ENCODE measurements around the gene FCRL5. TPM values are rescaled to one million over a fixed set of nuclear protein-coding genes. Genes with fewer than 3 reads are reported as not detected.

The FCRL5 gene
- total and polyA plus RNA-seq, 9 of the 15 experiments (the other 6 are each of a cell fraction or from before 2014, with no cell fraction given), result not detected

GRCh38 chr1:157595356-157595755 lies 43.0 kb upstream of the FCRL5 start (continued):
- no peak for TF ChIP-seq ZFP91 (CRISPR knock-in tag; IDR thresholded peaks at IDR 0.05)

GRCh38 chr1:157585984-157586383 lies 33.7 kb upstream of the FCRL5 start:
- Histone ChIP-seq H3K27me3 (ENCODE audit: control insufficient read depth in 2 of 2, insufficient read depth in 2 of 2, low read length in 2 of 2) (peaks cover 0 to 5% of the 10 kb centered on the region in 2 experiments; a peak in 2 of 5 replicates), H3K4me3 (no peak overlapping the region), H3K9ac (ENCODE audit: insufficient read depth in 1 of 2, low read depth in 2 of 2, low read length in 2 of 2) (no peak overlapping the region), H3K79me2 (ENCODE audit: control insufficient read depth, insufficient read depth, low read length) (no peaks in the 10 kb centered on the region), H3K9me3 (replicated peaks; ENCODE audit: control insufficient read depth, insufficient read depth, low read depth, low read length) (no peaks in the 10 kb centered on the region), H3K4me2 (ENCODE audit: insufficient read depth, low read length) (no peak overlapping the region), H2AFZ (ENCODE audit: low read depth, low read length) (no peak overlapping the region), H3K27ac (ENCODE audit: extremely low read depth, low read depth, low read length) (no peak overlapping the region), H3K4me1 (replicated peaks in 1 of 2; ENCODE audit: control insufficient read depth in 2 of 2, insufficient read depth in 2 of 2, low read length in 2 of 2) (no peaks in the 10 kb centered on the region), H4K20me1 (replicated peaks; ENCODE audit: control insufficient read depth, insufficient read depth, low read length) (no peaks in the 10 kb centered on the region), H3K36me3 (ENCODE audit: control insufficient read depth, insufficient read depth, low read length) (no peaks in the 10 kb centered on the region), H3K9me1 (ENCODE audit: control insufficient read depth, insufficient read depth, low read length) (no peaks in the 10 kb centered on the region)
- 0% methylated on average over 3 of the region's 4 CpGs for WGBS (ENCODE audit: insufficient coverage, low coverage, missing lambda C conversion rate)
- in situ Hi-C loops (cut with MboI), result no loop called here
- FAIRE-seq, result no peak
- POLR2A ChIA-PET, result interaction anchor here (0.8 kb wide), 1 partner anchor 507 kb away, joined by 3 read pairs; no protein-coding TSS in a partner anchor
- no peak for DNase-seq (ENCODE audit: extremely low read depth in 1 of 4, low spot score in 3 of 4)
- no TSS peak for BruUV-seq (replicated peaks)
- intact Hi-C loops (cut with micrococcal nuclease), result loop anchor here (10.0 kb wide), 1 partner anchor 109 kb away; no protein-coding TSS in a partner anchor
- ATAC-seq, result no peak
- TF ChIP-seq REST (IDR thresholded peaks at IDR 0.05; ENCODE audit: borderline replicate concordance) (peak; percentile 78), REST (CRISPR knock-in tag; IDR thresholded peaks at IDR 0.05; ENCODE audit: low read depth) (no peak), UBTF (IDR thresholded peaks at IDR 0.05; ENCODE audit: borderline replicate concordance in 1 of 2, low read depth in 2 of 2, low read length in 2 of 2) (no peak), YY1 (IDR thresholded peaks at IDR 0.05; ENCODE audit: borderline replicate concordance in 1 of 3, control insufficient read depth in 1 of 3, extremely low read depth in 1 of 3, insufficient read depth in 3 of 3, insufficient read length in 1 of 3, insufficient replicate concordance in 2 of 3, low read depth in 1 of 3, low read length in 2 of 3) (peak in 1 of 3 experiments; percentile 10), EHMT2 (IDR thresholded peaks at IDR 0.05) (0 out of 2 replicates have a peak, but pooled peaks have one; percentile 11)
- CTCF ChIA-PET (ENCODE audit: low intra/inter-chr PET ratio), result no interaction called here

Data from K562 (cell line).